Lower leg skin (tissue), 4 donors: Measurements from ENCODE around the gene RNLS. TPM values are rescaled to one million over a fixed set of nuclear protein-coding genes. Genes with fewer than 3 reads are reported as not detected.
A peak's percentile ranks its signal among the peaks of the same experiment; 100 is the strongest.

ENCODE experiments used
- DNase-seq, 2 donors: peaks; one replicate each; pipeline ENCODE4 v3.0.0-alpha.2; 2019; ENCODE audit warnings: low spot score in 2 of 2
- H3K4me3 ChIP-seq: fragments of 200-600 bp; sonication (generic); 2 replicates; pipeline ENCODE4 v1.5.1; 2017; ENCODE audit warnings: mild to moderate bottlenecking, low read depth; ENCODE audit not compliant: poor library complexity, severe bottlenecking
- CTCF ChIP-seq, 3 donors: fragments of 450-650 bp; IDR thresholded peaks; one replicate each; pipeline ENCODE4 v1.5.1; 2016; ENCODE audit warnings: antibody characterized with exemption in 3 of 3, mild to moderate bottlenecking in 3 of 3, moderate library complexity in 2 of 3
- POLR2A ChIP-seq, 2 donors: fragments of 450-650 bp; IDR thresholded peaks; one replicate each; pipeline ENCODE4 v1.6.1; 2016 to 2017; ENCODE audit warnings: antibody characterized with exemption in 2 of 2, mild to moderate bottlenecking in 1 of 2, moderate library complexity in 1 of 2
- WGBS, 2 donors: methylation state at CpG; one replicate each; pipeline ENCODE4 v1.1.5; 2018; 5-methylcytosine and 5-hydroxymethylcytosine counted together
- intact Hi-C: fragments of 100-400 bp; cut with DNase I; formaldehyde crosslinking; loops from one replicate; pipeline ENCODE4 v1.15.0; 2023; ENCODE audit warnings: low total_unique reads
- total RNA-seq, 4 donors: library from RNA; depleted of rRNA; stranded (reverse); fragments of >200 nt; gene quantifications; one replicate each; pipeline ENCODE4 v1.1.0, GENCODE V29; 2016

Gene RNLS
- 10 to 100 TPM in 2 of 4 donors, 1 to 10 TPM in 2; 6.8 to 18.3 (median 10.9) TPM for total RNA-seq

- DNase-seq = peak; percentile 37 to 91
- TF ChIP-seq POLR2A (IDR thresholded peaks at IDR 0.05) = no peak
- no peak for TF ChIP-seq CTCF (IDR thresholded peaks at IDR 0.05)
- intact Hi-C loops = no loop called here
- peak within 1 kb of the TSS; percentile 65 for H3K4me3 ChIP-seq
- 1 to 3% methylated on average over 58 to 60 of the region's 63 CpGs for WGBS, 2 donors
These were observed at the start of gene RNLS for GRCh38 chr10:88582806-88583583. Gene RNLS (minus strand): TSS chr10:88583318.

GRCh38 chr10:88624840-88625239 lies 41.7 kb upstream of the RNLS start:
- no peak for DNase-seq
- TF ChIP-seq CTCF (IDR thresholded peaks at IDR 0.05) = no peak
- TF ChIP-seq POLR2A (IDR thresholded peaks at IDR 0.05) = no peak
- no peak overlapping the region for H3K4me3 ChIP-seq
- intact Hi-C loops = no loop called here

GRCh38 chr10:88623835-88624234 lies 40.7 kb upstream of the RNLS start:
- H3K4me3 ChIP-seq = no peak overlapping the region
- intact Hi-C loops = no loop called here
- no peak for DNase-seq
- WGBS, 2 donors = 74 to 77% methylated on average over 2 of the region's 2 CpGs
- TF ChIP-seq POLR2A (IDR thresholded peaks at IDR 0.05) = no peak
- TF ChIP-seq CTCF (IDR thresholded peaks at IDR 0.05) = no peak

GRCh38 chr10:88620441-88620840 lies 37.3 kb upstream of the RNLS start:
- TF ChIP-seq POLR2A (IDR thresholded peaks at IDR 0.05) = no peak
- no peak for TF ChIP-seq CTCF (IDR thresholded peaks at IDR 0.05)
- WGBS, 2 donors = 88 to 90% methylated on average over 1 of the region's 1 CpG

GRCh38 chr10:88618496-88618895 lies 35.4 kb upstream of the RNLS start:
- H3K4me3 ChIP-seq = no peak overlapping the region
- intact Hi-C loops = no loop called here
- no peak for DNase-seq
- WGBS, 2 donors = 78 to 79% methylated on average over 1 of the region's 1 CpG
- TF ChIP-seq CTCF (IDR thresholded peaks at IDR 0.05) = no peak
- TF ChIP-seq POLR2A (IDR thresholded peaks at IDR 0.05) = no peak

More at GRCh38 chr10:88620441-88620840, 37.3 kb upstream of the RNLS start:
- DNase-seq = no peak
- no peak overlapping the region for H3K4me3 ChIP-seq
- intact Hi-C loops = no loop called here
